ENCODE data around the gene PI4KB. TPM values are rescaled to one million over a fixed set of nuclear protein-coding genes. Genes with fewer than 3 reads are reported as not detected.

PI4KB gene
- total RNA-seq, 1 experiment from 2014 or later = 52.7 TPM

GRCh38 chr1:151289080-151289935, 37.9 kb downstream of the PI4KB start:
- Histone ChIP-seq H3K9me3 (ENCODE audit: control insufficient read depth, insufficient read depth, low read depth, low read length) (no peaks in the 10 kb centered on the region), H3K4me3 (ENCODE audit: low read depth in 2 of 2, low read length in 2 of 2) (no peak overlapping the region), H3K27me3 (ENCODE audit: control insufficient read depth, insufficient read depth, low read length) (no peaks in the 10 kb centered on the region), H3K27ac (ENCODE audit: low read length) (no peak overlapping the region), H3K36me3 (ENCODE audit: control insufficient read depth, insufficient read depth, low read length) (peaks cover 2% of the 10 kb centered on the region), H3K4me1 (ENCODE audit: control insufficient read depth, insufficient read depth, low read length) (peaks cover 3% of the 10 kb centered on the region; the same call in 1 of the 2 replicates)
- in situ Hi-C loops (cut with HindIII; ENCODE audit: low pct_unique_long_range_greater_than_20kb, low sequenced_read_pairs) (no loop called here), intact Hi-C loops (cut with micrococcal nuclease; ENCODE audit: unreplicated experiment) (no loop called here)
- ATAC-seq = peak; percentile 17; the same call in 1 of the 2 replicates
- no peak for DNase-seq (ENCODE audit: low read depth, low spot score)
- ChIA-PET CTCF (no interaction called here), POLR2A (no interaction called here)
- TF ChIP-seq CTCF (IDR thresholded peaks at IDR 0.05) (no peak), TCF7L2 (IDR thresholded peaks at IDR 0.05; ENCODE audit: low read depth, low read length) (no peak), SIN3A (IDR thresholded peaks at IDR 0.05; ENCODE audit: borderline replicate concordance, insufficient read depth, low read depth, low read length) (no peak), REST (IDR thresholded peaks at IDR 0.05; ENCODE audit: insufficient read depth in 1 of 2, low read depth in 2 of 2, low read length in 1 of 2) (no peak), POLR2AphosphoS5 (IDR thresholded peaks at IDR 0.05; ENCODE audit: low read depth, low read length) (no peak)
- BruUV-seq (replicated peaks) = no TSS peak

DNA sequence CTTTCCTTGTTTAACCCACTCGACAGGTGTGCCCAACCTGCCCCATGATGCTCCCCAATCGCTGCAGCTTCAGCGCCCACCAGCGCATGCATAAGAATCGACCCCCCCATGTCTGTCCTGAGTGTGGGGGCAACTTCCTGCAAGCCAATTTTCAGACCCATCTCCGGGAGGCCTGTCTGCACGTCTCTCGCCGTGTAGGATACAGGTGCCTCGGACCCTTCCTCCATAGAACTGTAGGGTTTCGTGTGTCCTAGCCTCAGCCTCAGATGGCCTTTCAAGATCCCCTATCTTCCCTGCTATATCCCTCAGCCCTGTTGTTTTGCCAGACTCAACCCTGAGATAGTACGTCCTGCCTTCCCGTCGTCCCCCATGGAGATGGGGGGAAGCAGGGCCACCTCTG, 38.7 kb downstream of the PI4KB start:
- BruUV-seq (replicated peaks) = no TSS peak
- no peak overlapping the region for H3K27ac ChIP-seq (ENCODE audit: low read length)
- intact Hi-C loops (cut with micrococcal nuclease; ENCODE audit: unreplicated experiment) = no loop called here
- no peaks in the 10 kb centered on the region for H3K9me3 ChIP-seq (ENCODE audit: control insufficient read depth, insufficient read depth, low read depth, low read length)
- ATAC-seq (no peak), DNase-seq (ENCODE audit: low read depth, low spot score) (no peak)
- ChIA-PET CTCF (interaction anchor here (0.5 kb wide), 1 partner anchor 405 kb away, joined by 3 read pairs; no protein-coding TSS in a partner anchor), POLR2A (no interaction called here)
- no peak for TF ChIP-seq POLR2AphosphoS5 (IDR thresholded peaks at IDR 0.05; ENCODE audit: low read depth, low read length)
- no peak for TF ChIP-seq TCF7L2 (IDR thresholded peaks at IDR 0.05; ENCODE audit: low read depth, low read length)
- no peak for TF ChIP-seq SIN3A (IDR thresholded peaks at IDR 0.05; ENCODE audit: borderline replicate concordance, insufficient read depth, low read depth, low read length)
- TF ChIP-seq REST (IDR thresholded peaks at IDR 0.05; ENCODE audit: insufficient read depth in 1 of 2, low read depth in 2 of 2, low read length in 1 of 2) = no peak
- TF ChIP-seq CTCF (IDR thresholded peaks at IDR 0.05) = no peak
- in situ Hi-C loops (cut with HindIII; ENCODE audit: low pct_unique_long_range_greater_than_20kb, low sequenced_read_pairs) = no loop called here
- H3K36me3 ChIP-seq (ENCODE audit: control insufficient read depth, insufficient read depth, low read length) = no peaks in the 10 kb centered on the region; the same call in 1 of the 2 replicates
- peaks cover 9% of the 10 kb centered on the region for H3K4me1 ChIP-seq (ENCODE audit: control insufficient read depth, insufficient read depth, low read length)
- H3K4me3 ChIP-seq (ENCODE audit: low read depth in 2 of 2, low read length in 2 of 2) = no peak overlapping the region
- H3K27me3 ChIP-seq (ENCODE audit: control insufficient read depth, insufficient read depth, low read length) = no peaks in the 10 kb centered on the region
